ENCODE measurements around the gene MRPL1. TPM values are rescaled to one million over a fixed set of nuclear protein-coding genes. Genes with fewer than 3 reads are reported as not detected.
"Not testable (repeated sequence)": the region's sequence is repeated elsewhere in the genome, so short reads cannot be mapped to it uniquely, and the experiment has no call there.

MRPL1 gene
- total RNA-seq, 1 donor from 2014 or later, result 22.1 TPM

- no peak for DNase-seq (ENCODE audit: low spot score)
These were observed 50.7 kb downstream of the MRPL1 start for GRCh38 chr4:77913348-77913747.

- DNase-seq (ENCODE audit: low spot score), result no peak
These were observed 54.4 kb downstream of the MRPL1 start for GRCh38 chr4:77917075-77917474.

GRCh38 chr4:77917601-77918000, 55.0 kb downstream of the MRPL1 start:
- DNase-seq (ENCODE audit: low spot score), result no peak

DNA sequence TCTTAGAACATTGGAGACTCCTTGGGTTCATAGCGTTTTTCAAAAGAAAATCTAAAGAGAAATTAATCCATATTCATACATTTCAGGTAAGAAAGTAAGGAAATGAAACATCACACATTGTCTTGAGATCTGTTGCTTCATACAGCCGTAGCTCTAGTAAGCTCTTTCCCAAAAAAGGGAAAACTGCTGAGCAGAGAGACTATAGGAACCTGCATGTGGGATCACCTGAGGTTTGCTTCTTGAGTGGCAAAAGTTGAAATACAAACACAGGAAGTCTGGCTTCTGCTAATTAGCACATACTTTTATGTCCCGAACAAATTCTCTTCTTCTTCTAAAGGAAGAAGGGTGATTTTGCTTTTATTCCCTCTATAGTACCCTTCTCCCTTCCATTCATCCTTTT, 57.7 kb downstream of the MRPL1 start:
- DNase-seq (ENCODE audit: low spot score), result no peak

- no peak for DNase-seq (ENCODE audit: low spot score)
These were observed 59.1 kb downstream of the MRPL1 start for GRCh38 chr4:77921701-77922100.

- no peak for DNase-seq (ENCODE audit: low spot score)
These were observed 59.8 kb downstream of the MRPL1 start for GRCh38 chr4:77922158-77923094.

- no peak for DNase-seq (ENCODE audit: low spot score)
These were observed 65.6 kb downstream of the MRPL1 start for GRCh38 chr4:77927991-77928925.

- no peak for DNase-seq (ENCODE audit: low spot score)
These were observed 67.6 kb downstream of the MRPL1 start for GRCh38 chr4:77930154-77930639.

- DNase-seq (ENCODE audit: low spot score), result no peak
These were observed 68.2 kb downstream of the MRPL1 start for GRCh38 chr4:77930876-77931275.

GRCh38 chr4:77931452-77932135, 69.0 kb downstream of the MRPL1 start:
- no peak for DNase-seq (ENCODE audit: low spot score)

DNA sequence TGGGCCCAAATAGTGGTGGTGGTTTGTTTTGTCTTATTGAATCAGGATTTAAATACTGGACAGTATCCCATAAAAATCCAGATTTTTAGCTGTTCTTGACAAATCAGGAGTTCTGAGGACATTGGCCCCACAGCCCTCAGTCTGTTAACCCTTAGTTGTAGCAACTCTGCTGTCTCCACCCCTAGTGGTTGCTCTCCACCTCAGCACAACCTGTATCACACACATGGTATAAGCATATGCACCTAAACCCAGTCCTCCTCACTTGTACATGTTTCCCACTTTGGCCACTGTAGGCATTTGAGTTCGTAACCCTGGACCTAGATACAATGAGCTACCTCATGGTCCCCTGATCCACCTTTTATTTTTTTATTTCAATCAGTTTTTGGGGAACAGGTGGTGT, 75.9 kb downstream of the MRPL1 start:
- no peak for DNase-seq (ENCODE audit: low spot score)

DNA sequence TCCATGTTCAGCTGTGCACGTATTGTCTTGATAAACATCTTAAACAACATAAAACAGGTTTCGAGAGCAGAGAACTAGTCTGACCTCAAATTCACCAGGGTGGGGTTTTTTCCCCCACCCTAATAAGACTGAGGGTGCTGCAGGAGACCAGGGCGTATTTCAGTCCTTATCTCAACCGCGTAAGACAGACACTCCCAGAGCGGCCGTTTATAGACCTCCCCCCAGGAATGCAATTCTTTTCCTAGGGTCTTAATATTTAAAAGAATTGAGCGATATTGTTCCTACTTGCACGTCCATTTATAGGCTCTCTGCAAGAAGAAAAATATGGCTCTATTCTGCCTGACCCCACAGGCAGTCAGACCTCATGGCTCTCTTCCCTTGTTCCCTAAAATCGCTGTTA, 83.3 kb downstream of the MRPL1 start:
- DNase-seq (ENCODE audit: low spot score), result not testable (repeated sequence)

DNA sequence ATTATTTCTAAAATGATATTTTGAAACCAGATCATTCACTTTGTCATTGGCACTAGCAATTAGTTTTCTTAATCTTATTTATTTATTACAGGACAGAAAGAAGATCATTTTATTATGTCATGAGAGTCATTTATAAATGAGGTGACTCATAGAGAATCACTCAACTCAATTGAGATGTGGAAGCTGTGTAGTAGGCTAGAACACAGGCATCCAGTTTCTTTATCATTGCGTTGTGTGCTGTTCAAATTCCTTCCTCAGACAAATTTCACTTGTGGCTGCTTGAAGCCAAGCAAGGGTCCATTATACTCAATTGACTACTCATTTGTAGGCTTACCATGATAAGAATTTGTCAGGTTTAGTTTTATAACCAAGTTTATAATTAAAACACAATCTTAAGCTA, 87.6 kb downstream of the MRPL1 start:
- DNase-seq (ENCODE audit: low spot score), result no peak

GRCh38 chr4:77952457-77952856, 89.8 kb downstream of the MRPL1 start:
- no peak for DNase-seq (ENCODE audit: low spot score)

GRCh38 chr4:77954690-77955089, 92.1 kb downstream of the MRPL1 start:
- DNase-seq (ENCODE audit: low spot score), result no peak

GRCh38 chr4:77956917-77957316, 94.3 kb downstream of the MRPL1 start:
- no peak for DNase-seq (ENCODE audit: low spot score)

- DNase-seq (ENCODE audit: low spot score), result no peak
These were observed 96.3 kb downstream of the MRPL1 start for GRCh38 chr4:77958897-77959296.

DNA sequence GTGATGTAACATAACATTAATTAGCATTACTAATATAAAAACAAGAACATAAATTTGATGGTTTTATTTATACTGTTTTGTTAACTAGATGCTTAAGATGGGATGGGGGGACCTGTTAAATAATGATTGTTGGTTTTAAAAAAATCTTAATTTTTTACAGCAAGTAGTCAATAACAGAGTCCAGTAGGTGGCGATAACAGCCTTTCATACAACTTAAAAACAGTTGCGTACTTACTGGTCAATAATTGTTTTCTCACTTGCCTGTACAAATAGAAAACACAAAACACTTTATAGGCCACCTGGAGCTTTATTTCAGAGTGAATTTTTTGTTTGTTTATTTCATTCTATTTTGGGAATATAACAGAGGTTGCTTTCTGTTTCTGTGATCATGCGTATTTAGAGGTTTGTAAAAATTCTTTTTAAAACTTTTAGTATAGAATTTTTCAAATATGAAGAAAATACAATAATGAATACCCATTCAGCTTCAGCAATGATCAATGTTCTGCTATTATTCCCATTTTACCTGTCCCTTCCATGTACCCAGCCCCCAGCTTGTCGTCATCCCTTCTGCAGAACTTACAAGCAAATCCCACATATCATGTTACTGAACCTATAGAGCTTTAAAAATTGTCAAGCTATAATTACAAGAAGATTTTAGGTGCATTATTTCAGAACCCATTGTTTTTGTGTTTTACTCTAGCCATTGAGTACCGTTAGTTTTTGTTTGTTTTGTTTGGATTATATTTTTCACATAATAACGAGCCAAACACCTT, 97.1 kb downstream of the MRPL1 start:
- no peak for DNase-seq (ENCODE audit: low spot score)

DNA sequence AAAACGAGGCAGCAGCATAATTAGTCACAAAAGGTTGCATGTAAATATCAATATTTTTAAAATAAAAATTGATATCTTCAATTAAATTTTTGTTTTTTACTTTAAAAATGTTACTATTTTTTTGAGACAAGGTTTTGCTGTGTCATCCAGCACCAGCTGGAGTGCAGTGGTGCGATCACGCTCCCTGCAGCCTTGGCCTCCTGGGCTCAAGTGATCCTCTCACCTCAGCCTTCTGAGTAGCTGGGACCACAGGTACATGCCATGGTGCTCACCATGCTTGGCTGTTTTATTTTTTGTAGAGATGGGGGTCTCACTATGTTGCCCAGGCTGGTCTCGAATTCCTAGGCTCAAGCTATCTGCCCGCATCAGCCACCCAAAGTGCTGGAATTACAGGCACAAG, 97.7 kb downstream of the MRPL1 start:
- DNase-seq (ENCODE audit: low spot score), result no peak

- no peak for DNase-seq (ENCODE audit: low spot score)
These were observed 100.4 kb downstream of the MRPL1 start for GRCh38 chr4:77963004-77963403.

DNA sequence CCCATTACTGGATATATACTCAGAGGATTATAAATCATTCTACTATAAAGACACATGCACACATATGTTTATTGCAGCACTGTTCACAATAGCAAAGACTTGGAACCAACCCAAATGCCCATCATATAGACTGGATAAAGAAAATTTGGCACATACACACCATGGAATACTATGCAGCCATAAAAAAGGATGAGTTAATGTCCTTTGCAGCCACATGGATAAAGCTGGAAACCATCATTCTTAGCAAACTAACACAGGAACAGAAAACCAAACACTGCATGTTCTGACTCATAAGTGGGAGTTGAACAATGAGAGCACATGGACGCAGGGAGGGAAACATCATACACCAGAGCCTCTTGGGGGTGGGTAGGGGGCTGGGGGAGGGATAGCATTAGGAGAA, 111.0 kb downstream of the MRPL1 start:
- not testable (repeated sequence) for DNase-seq (ENCODE audit: low spot score)

All from mucosa of gallbladder (tissue), 1 donor.